ENCODE results near the gene IREB2.
A peak's percentile ranks its signal among the peaks of the same experiment; 100 is the strongest.
"Not testable (repeated sequence)": the region's sequence is repeated elsewhere in the genome, so short reads cannot be mapped to it uniquely, and the experiment has no call there.

IREB2 gene

GRCh38 chr15:78437762-78438618 is at the start of gene IREB2:
Gene IREB2, plus strand, starts transcription at chr15:78438216. Its CDS starts 122 bp downstream, at chr15:78438338.
- DNase-seq (ENCODE audit: low read depth): peak; percentile 93

GRCh38 chr15:78388865-78389264 is 49.2 kb upstream of the IREB2 start:
- DNase-seq (ENCODE audit: low read depth): no peak

- DNase-seq (ENCODE audit: low read depth): no peak
Measured at GRCh38 chr15:78389322-78389721, 48.7 kb upstream of the IREB2 start.

GRCh38 chr15:78389738-78390137 is 48.3 kb upstream of the IREB2 start:
- DNase-seq (ENCODE audit: low read depth): no peak

- no peak for DNase-seq (ENCODE audit: low read depth)
Measured at GRCh38 chr15:78390242-78390641, 47.8 kb upstream of the IREB2 start.

- no peak for DNase-seq (ENCODE audit: low read depth)
Measured at GRCh38 chr15:78390826-78391225, 47.2 kb upstream of the IREB2 start.

- no peak for DNase-seq (ENCODE audit: low read depth)
Measured at GRCh38 chr15:78391781-78392180, 46.2 kb upstream of the IREB2 start.

- DNase-seq (ENCODE audit: low read depth): no peak
Measured at GRCh38 chr15:78392430-78392829, 45.6 kb upstream of the IREB2 start.

GRCh38 chr15:78393137-78393536 is 44.9 kb upstream of the IREB2 start:
- DNase-seq (ENCODE audit: low read depth): no peak

GRCh38 chr15:78394026-78394425 is 44.0 kb upstream of the IREB2 start:
- no peak for DNase-seq (ENCODE audit: low read depth)

GRCh38 chr15:78394981-78395616 is 42.9 kb upstream of the IREB2 start:
- no peak for DNase-seq (ENCODE audit: low read depth)

GRCh38 chr15:78396186-78396814 is 41.7 kb upstream of the IREB2 start:
- DNase-seq (ENCODE audit: low read depth): no peak

GRCh38 chr15:78396976-78397375 is 41.0 kb upstream of the IREB2 start:
- no peak for DNase-seq (ENCODE audit: low read depth)

GRCh38 chr15:78397382-78397781 is 40.6 kb upstream of the IREB2 start:
- DNase-seq (ENCODE audit: low read depth): no peak

- no peak for DNase-seq (ENCODE audit: low read depth)
Measured at GRCh38 chr15:78398076-78398825, 39.8 kb upstream of the IREB2 start.

GRCh38 chr15:78399091-78399490 is 38.9 kb upstream of the IREB2 start:
- DNase-seq (ENCODE audit: low read depth): no peak

- no peak for DNase-seq (ENCODE audit: low read depth)
Measured at GRCh38 chr15:78402061-78402610, 35.9 kb upstream of the IREB2 start.

- DNase-seq (ENCODE audit: low read depth): no peak
Measured at GRCh38 chr15:78404125-78404524, 33.9 kb upstream of the IREB2 start.

GRCh38 chr15:78404796-78405195 is 33.2 kb upstream of the IREB2 start:
- not testable (repeated sequence) for DNase-seq (ENCODE audit: low read depth)

- DNase-seq (ENCODE audit: low read depth): no peak
Measured at GRCh38 chr15:78405336-78405924, 32.6 kb upstream of the IREB2 start.

- no peak for DNase-seq (ENCODE audit: low read depth)
Measured at GRCh38 chr15:78406016-78406585, 31.9 kb upstream of the IREB2 start.

Measured in stimulated activated CD8-positive, alpha-beta memory T cell treated with anti-CD3 and anti-CD28 coated beads, Interleukin-12 subunit alpha, Interleukin-12 subunit beta, amount 100 ng/mL, for 1 hour (primary cell).